ENCODE data around the gene PRR5L.

GRCh38 chr11:36467916-36468315 lies 171.8 kb downstream of the PRR5L start:
- TF ChIP-seq EZH2 (IDR thresholded peaks at IDR 0.05; ENCODE audit: low read length) (no peak), CTCF (optimal IDR thresholded peaks at IDR 0.05 in 1 of 3, IDR thresholded peaks at IDR 0.05 in 1 of 3, conservative IDR thresholded peaks at IDR 0.05 in 1 of 3; ENCODE audit: extremely low read depth in 1 of 3, insufficient read depth in 2 of 3, low read length in 3 of 3) (no peak)
